Smooth muscle cell (in vitro differentiated cells): ENCODE measurements around the gene ZNF675. TPM values are rescaled to one million over a fixed set of nuclear protein-coding genes. Genes with fewer than 3 reads are reported as not detected.
"Not testable (repeated sequence)": the region's sequence is repeated elsewhere in the genome, so short reads cannot be mapped to it uniquely, and the experiment has no call there.

Source experiments
- DNase-seq: peaks from one replicate; lab custom pipeline; 2025; ENCODE audit not compliant: unreplicated experiment; lab: John Stamatoyannopoulos, UW
- H2AFZ ChIP-seq: fragments of 200-600 bp; sonication (generic); 2 replicates; pipeline ENCODE4 v1.6.0; 2016; ENCODE audit warnings: antibody characterized with exemption, low read depth, mild to moderate bottlenecking
- H3F3A ChIP-seq: fragments of 200-600 bp; sonication (generic); 2 replicates; pipeline ENCODE4 v1.6.0; 2017; ENCODE audit warnings: antibody characterized with exemption, low read depth
- H3K27ac ChIP-seq: fragments of 200-600 bp; sonication (generic); 2 replicates; pipeline ENCODE4 v1.5.1; 2016; ENCODE audit warnings: low read depth, mild to moderate bottlenecking
- H3K27me3 ChIP-seq: fragments of 200-600 bp; sonication (generic); 2 replicates; pipeline ENCODE4 v1.6.1; 2016; ENCODE audit warnings: low read depth, mild to moderate bottlenecking
- H3K36me3 ChIP-seq: fragments of 200-600 bp; sonication (generic); 2 replicates; pipeline ENCODE4 v1.5.1; 2016; ENCODE audit warnings: low read depth
- H3K4me1 ChIP-seq: fragments of 200-600 bp; sonication (generic); 2 replicates; pipeline ENCODE4 v1.5.1; 2016; ENCODE audit warnings: low read depth
- H3K4me2 ChIP-seq: fragments of 200-600 bp; sonication (generic); 2 replicates; pipeline ENCODE4 v1.6.0; 2016; ENCODE audit warnings: mild to moderate bottlenecking
- H3K4me3 ChIP-seq: fragments of 200-600 bp; sonication (generic); 2 replicates; pipeline ENCODE4 v1.5.1; 2016; ENCODE audit warnings: mild to moderate bottlenecking
- H3K79me2 ChIP-seq: fragments of 200-600 bp; sonication (generic); 2 replicates; pipeline ENCODE4 v1.6.0; 2016; ENCODE audit warnings: low read depth, mild to moderate bottlenecking
- H3K9ac ChIP-seq: fragments of 200-600 bp; sonication (generic); 2 replicates; pipeline ENCODE4 v1.6.0; 2016; ENCODE audit warnings: low read depth
- H3K9me3 ChIP-seq: fragments of 200-600 bp; sonication (generic); replicated peaks from 2 replicates; pipeline ENCODE4 v1.5.1; 2016; ENCODE audit warnings: low read depth
- H4K20me1 ChIP-seq: fragments of 200-600 bp; sonication (generic); 2 replicates; pipeline ENCODE4 v1.6.0; 2016; ENCODE audit warnings: low read depth
- WGBS: methylation state at CpG from one replicate; pipeline ENCODE4 v1.1.7; 2016; ENCODE audit warnings: low lambda C conversion rate; 5-methylcytosine and 5-hydroxymethylcytosine counted together
- polyA plus RNA-seq: library from polyadenylated mRNA; unstranded; fragments of >200 nt; fragmentation: Nextera tagmentation; extraction: Ambion mirVana; gene quantifications from 2 replicates; pipeline ENCODE4 v1.2.1, GENCODE V29; 2016
- total RNA-seq: library from RNA; depleted of rRNA; stranded (reverse); fragments of >200 nt; gene quantifications from 2 replicates; pipeline ENCODE4 v1.2.3, GENCODE V29; 2014
- TF ChIP-seq, protein P1 (sequence below): fragments of 200-600 bp; sonication (generic); IDR thresholded peaks from 2 replicates; pipeline ENCODE4 v1.5.1; 2017; ENCODE audit warnings: borderline replicate concordance, mild to moderate bottlenecking, antibody characterized with exemption; ENCODE audit not compliant: insufficient read depth, poor library complexity, severe bottlenecking

ZNF675 gene
- total and polyA plus RNA-seq, 2 experiments from 2014 or later, result 4.6 to 13.6 TPM

DNA sequence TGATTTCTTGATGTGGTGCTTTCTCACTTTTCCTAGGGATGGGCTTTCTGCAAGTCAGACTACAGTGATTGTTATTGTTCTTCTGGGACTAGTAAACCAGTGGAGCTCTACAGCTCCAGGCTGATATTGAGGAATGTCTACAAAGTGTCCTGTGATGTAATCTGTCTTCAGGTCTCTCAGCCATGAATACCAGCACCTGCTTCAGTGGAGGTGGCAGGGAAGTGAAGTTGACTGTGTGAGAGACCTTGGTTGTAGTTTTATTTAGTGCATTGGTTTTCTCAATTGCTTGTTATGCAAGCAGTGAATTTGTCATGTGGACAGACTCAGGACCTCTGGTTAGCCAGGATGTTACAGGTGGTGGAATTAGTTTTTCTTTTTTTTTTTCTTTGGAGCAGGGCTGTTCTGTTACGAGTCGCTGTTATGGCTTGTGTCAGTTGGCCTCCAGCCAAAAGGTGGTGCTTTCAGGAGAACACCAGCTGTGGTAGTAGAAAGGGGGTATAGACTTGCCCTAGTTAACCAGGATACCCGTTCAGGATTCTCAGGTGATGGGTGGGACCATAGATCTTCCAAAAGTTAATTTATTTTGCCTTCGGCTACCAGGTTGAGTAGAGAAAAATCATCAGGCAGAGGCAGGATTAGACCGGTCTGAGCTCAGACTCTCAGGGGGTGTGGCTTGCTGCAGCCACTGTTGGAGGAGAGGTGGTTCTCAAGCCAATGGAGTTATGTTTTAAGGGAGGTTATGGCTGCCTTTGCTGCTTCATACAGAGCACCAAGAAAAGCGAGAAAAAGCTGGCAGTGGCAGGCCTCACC lies 11.9 kb upstream of the ZNF675 start:
- no peak for DNase-seq
- Histone ChIP-seq H3K9me3 (no peaks in the 10 kb centered on the region), H3K4me2 (no peak overlapping the region), H3K79me2 (no peaks in the 10 kb centered on the region), H4K20me1 (no peaks in the 10 kb centered on the region), H3K4me1 (no peaks in the 10 kb centered on the region), H3K27ac (no peak overlapping the region), H3K36me3 (no peaks in the 10 kb centered on the region), H3K27me3 (no peaks in the 10 kb centered on the region), H2AFZ (no peak overlapping the region), H3F3A (no peaks in the 10 kb centered on the region), H3K4me3 (no peak overlapping the region), H3K9ac (no peak overlapping the region)
- 74% methylated on average over 6 of the region's 6 CpGs for WGBS
- TF ChIP-seq, protein P1, sequence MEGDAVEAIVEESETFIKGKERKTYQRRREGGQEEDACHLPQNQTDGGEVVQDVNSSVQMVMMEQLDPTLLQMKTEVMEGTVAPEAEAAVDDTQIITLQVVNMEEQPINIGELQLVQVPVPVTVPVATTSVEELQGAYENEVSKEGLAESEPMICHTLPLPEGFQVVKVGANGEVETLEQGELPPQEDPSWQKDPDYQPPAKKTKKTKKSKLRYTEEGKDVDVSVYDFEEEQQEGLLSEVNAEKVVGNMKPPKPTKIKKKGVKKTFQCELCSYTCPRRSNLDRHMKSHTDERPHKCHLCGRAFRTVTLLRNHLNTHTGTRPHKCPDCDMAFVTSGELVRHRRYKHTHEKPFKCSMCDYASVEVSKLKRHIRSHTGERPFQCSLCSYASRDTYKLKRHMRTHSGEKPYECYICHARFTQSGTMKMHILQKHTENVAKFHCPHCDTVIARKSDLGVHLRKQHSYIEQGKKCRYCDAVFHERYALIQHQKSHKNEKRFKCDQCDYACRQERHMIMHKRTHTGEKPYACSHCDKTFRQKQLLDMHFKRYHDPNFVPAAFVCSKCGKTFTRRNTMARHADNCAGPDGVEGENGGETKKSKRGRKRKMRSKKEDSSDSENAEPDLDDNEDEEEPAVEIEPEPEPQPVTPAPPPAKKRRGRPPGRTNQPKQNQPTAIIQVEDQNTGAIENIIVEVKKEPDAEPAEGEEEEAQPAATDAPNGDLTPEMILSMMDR, result no peak

GRCh38 chr19:23692937-23693336 lies 5.9 kb upstream of the ZNF675 start:
- not testable (repeated sequence) for H3K4me3 ChIP-seq, H3K27ac ChIP-seq, H3F3A ChIP-seq, H3K27me3 ChIP-seq, H3K4me1 ChIP-seq, H3K9ac ChIP-seq, H3K79me2 ChIP-seq, H4K20me1 ChIP-seq, DNase-seq, H3K9me3 ChIP-seq, H2AFZ ChIP-seq, H3K4me2 ChIP-seq, H3K36me3 ChIP-seq
- 63% methylated on average over 9 of the region's 9 CpGs for WGBS

DNA sequence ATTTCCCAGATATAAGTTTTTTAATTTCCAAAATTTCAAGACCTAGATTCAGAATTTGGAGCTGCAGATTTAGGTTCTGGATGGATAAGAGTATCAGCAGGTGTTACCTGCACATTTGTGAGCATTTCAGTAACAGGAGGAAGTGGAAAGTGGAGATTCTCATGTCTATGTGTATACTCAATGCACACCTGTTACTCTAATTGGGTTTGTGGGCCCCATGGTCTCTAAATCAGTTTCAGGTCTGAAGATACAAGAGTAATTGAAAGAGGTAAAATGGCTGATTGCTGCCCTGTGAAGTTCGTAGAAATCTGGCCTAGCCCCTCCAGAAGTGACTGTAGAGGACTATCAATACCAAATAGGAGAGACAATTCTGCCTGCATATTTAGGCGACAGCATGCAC lies 13.9 kb downstream of the ZNF675 start:
- Histone ChIP-seq H3K36me3 (no peaks in the 10 kb centered on the region), H3K4me1 (no peaks in the 10 kb centered on the region), H3K9me3 (no peaks in the 10 kb centered on the region), H2AFZ (no peak overlapping the region), H3K27me3 (no peaks in the 10 kb centered on the region), H3K9ac (no peak overlapping the region), H3K4me2 (no peak overlapping the region), H4K20me1 (peaks cover 20% of the 10 kb centered on the region), H3K4me3 (no peak overlapping the region), H3K27ac (no peak overlapping the region), H3K79me2 (peaks cover 85% of the 10 kb centered on the region), H3F3A (no peaks in the 10 kb centered on the region)
- 95% methylated on average over 2 of the region's 2 CpGs for WGBS
- TF ChIP-seq, protein P1, result no peak
- DNase-seq, result no peak

DNA sequence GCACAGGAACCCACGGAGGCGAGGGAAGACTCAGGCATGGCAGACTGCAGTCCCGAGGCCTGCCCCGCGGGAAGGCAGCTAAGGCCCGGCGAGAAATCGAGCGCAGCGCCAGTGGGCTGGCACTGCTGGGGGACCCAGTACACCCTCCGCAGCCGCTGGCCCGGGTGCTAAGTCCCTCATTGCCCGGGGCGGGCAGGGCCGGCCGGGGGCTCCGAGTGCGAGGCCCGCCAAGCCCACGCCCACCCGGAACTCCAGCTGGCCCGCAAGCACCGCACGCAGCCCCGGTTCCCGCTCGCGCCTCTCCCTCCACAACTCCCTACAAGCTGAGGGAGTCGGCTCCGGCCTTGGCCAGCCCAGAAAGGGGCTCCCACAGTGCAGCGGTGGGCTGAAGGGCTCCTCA lies 18.4 kb downstream of the ZNF675 start:
- over 99% methylated on average over 15 of the region's 32 CpGs for WGBS
- DNase-seq, result not testable (repeated sequence)

More for the DNA sequence above, 18.4 kb downstream of the ZNF675 start:
- not testable (repeated sequence) for H3K27ac ChIP-seq, H3F3A ChIP-seq, H3K27me3 ChIP-seq, H3K4me1 ChIP-seq, H3K4me3 ChIP-seq, H3K9ac ChIP-seq, H3K9me3 ChIP-seq, H3K4me2 ChIP-seq, H2AFZ ChIP-seq, H3K36me3 ChIP-seq
- H3K79me2 ChIP-seq, result peaks cover 48% of the 10 kb centered on the region
- peaks cover 12% of the 10 kb centered on the region for H4K20me1 ChIP-seq
